Activated B cell treated with CpG ODN at 0.5 μM for 24 hours (primary cell): ENCODE measurements around the gene ITPKC. TPM values are rescaled to one million over a fixed set of nuclear protein-coding genes. Genes with fewer than 3 reads are reported as not detected.
"Not testable (repeated sequence)": the region's sequence is repeated elsewhere in the genome, so short reads cannot be mapped to it uniquely, and the experiment has no call there.

Source experiments
- ATAC-seq: fragments of 200-7000 bp; cut with Tn5 transposase; one replicate; pipeline ENCODE4 v1.10.0; 2021; ENCODE audit warnings: low read depth, mild to moderate bottlenecking, moderate library complexity
- CTCF ChIA-PET: fragments of 350-600 bp; sonication (Branson Sonifier 250); formaldehyde crosslinking; loops from one replicate; lab custom pipeline; 2021; ENCODE audit warnings: antibody characterized with exemption; lab: Charles Lee
- POLR2A ChIA-PET: fragments of 350-600 bp; sonication (Branson Sonifier 250); formaldehyde crosslinking; loops from one replicate; lab custom pipeline; 2021; ENCODE audit warnings: antibody characterized with exemption; lab: Charles Lee
- DNase-seq: peaks from one replicate; pipeline ENCODE4 v3.0.0; 2022
- H3K27ac Mint-ChIP-seq: one replicate; pipeline ENCODE4 v1.8.0; 2020; ENCODE audit warnings: mixed read lengths
- H3K27me3 Mint-ChIP-seq: one replicate; pipeline ENCODE4 v1.8.0; 2021; ENCODE audit warnings: mixed read lengths
- H3K36me3 Mint-ChIP-seq: one replicate; pipeline ENCODE4 v1.8.0; 2021; ENCODE audit warnings: low read depth, mixed read lengths
- H3K4me1 Mint-ChIP-seq: one replicate; pipeline ENCODE4 v1.8.0; 2021; ENCODE audit warnings: mixed read lengths
- H3K4me3 Mint-ChIP-seq: one replicate; pipeline ENCODE4 v1.8.0; 2020; ENCODE audit warnings: mild to moderate bottlenecking, mixed read lengths
- H3K9me3 Mint-ChIP-seq: one replicate; pipeline ENCODE4 v1.8.0; 2020; ENCODE audit warnings: mixed read lengths
- intact Hi-C: fragments of 100-400 bp; cut with micrococcal nuclease; formaldehyde crosslinking; loops from one replicate; pipeline ENCODE4 v1.15.1; 2024
- total RNA-seq: library from RNA; stranded (reverse); gene quantifications from 2 replicates; pipeline ENCODE4 v1.2.3, GENCODE V29; 2022
- TF ChIP-seq, protein P1 (sequence below): fragments of 200-600 bp; IDR thresholded peaks from one replicate; pipeline ENCODE4 v1.8.0; 2022; ENCODE audit warnings: antibody characterized with exemption, mild to moderate bottlenecking

Gene ITPKC
- total RNA-seq, 1 donor from 2014 or later: 13.3 TPM

DNA sequence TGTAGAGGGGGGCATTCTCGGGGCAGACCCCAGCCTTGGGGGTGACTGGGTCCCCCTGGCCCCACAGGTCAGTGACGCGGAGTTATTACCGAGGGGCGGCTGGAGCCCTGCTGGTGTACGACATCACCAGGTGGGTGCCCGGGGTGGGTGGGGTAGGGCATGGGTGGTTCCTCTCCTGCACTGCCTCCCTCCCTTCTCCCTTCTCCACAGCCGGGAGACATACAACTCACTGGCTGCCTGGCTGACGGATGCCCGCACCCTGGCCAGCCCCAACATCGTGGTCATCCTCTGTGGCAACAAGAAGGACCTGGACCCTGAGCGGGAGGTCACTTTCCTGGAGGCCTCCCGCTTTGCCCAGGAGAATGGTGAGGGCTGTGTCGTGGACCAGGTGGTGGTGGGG lies 66.8 kb downstream of the ITPKC start:
- peaks cover 31% of the 10 kb centered on the region for H3K4me1 Mint-ChIP-seq
- H3K27ac Mint-ChIP-seq: no peak overlapping the region
- H3K9me3 Mint-ChIP-seq: no peaks in the 10 kb centered on the region
- ChIA-PET CTCF (no interaction called here), POLR2A (interaction anchor here (0.6 kb wide), 1 partner anchor 23 kb away, joined by 4 read pairs; no protein-coding TSS in a partner anchor)
- peaks cover 73% of the 10 kb centered on the region for H3K36me3 Mint-ChIP-seq
- intact Hi-C loops: no loop called here
- no peak for DNase-seq
- H3K4me3 Mint-ChIP-seq: no peak overlapping the region
- H3K27me3 Mint-ChIP-seq: no peaks in the 10 kb centered on the region
- no peak for ATAC-seq
- TF ChIP-seq, protein P1, sequence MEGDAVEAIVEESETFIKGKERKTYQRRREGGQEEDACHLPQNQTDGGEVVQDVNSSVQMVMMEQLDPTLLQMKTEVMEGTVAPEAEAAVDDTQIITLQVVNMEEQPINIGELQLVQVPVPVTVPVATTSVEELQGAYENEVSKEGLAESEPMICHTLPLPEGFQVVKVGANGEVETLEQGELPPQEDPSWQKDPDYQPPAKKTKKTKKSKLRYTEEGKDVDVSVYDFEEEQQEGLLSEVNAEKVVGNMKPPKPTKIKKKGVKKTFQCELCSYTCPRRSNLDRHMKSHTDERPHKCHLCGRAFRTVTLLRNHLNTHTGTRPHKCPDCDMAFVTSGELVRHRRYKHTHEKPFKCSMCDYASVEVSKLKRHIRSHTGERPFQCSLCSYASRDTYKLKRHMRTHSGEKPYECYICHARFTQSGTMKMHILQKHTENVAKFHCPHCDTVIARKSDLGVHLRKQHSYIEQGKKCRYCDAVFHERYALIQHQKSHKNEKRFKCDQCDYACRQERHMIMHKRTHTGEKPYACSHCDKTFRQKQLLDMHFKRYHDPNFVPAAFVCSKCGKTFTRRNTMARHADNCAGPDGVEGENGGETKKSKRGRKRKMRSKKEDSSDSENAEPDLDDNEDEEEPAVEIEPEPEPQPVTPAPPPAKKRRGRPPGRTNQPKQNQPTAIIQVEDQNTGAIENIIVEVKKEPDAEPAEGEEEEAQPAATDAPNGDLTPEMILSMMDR: no peak

DNA sequence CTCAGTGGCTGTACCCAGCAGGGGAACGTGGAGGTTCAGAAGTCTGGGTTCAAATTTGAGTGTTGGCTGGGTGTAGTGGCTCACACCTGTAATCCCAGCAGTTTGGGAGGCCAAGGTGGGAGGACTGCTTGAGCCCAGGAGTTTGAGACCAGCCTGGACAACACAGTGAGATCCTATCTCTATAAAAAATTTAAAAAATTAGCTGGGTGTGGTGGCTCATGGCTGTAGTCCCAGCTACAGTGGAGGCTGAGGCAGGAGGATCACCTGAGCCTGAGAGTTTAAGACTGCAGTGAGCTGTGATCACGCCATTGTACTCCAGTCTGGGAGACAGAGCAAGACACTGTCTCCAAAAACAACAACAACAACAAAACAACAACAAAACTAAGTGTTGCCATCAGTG lies 67.2 kb downstream of the ITPKC start:
- H3K4me3 Mint-ChIP-seq, H3K27me3 Mint-ChIP-seq, POLR2A ChIA-PET, H3K9me3 Mint-ChIP-seq, DNase-seq, CTCF ChIA-PET, ATAC-seq, intact Hi-C loops, H3K27ac Mint-ChIP-seq: not testable (repeated sequence)
- Mint-ChIP-seq H3K36me3 (peaks cover 75% of the 10 kb centered on the region), H3K4me1 (peaks cover 26% of the 10 kb centered on the region)

DNA sequence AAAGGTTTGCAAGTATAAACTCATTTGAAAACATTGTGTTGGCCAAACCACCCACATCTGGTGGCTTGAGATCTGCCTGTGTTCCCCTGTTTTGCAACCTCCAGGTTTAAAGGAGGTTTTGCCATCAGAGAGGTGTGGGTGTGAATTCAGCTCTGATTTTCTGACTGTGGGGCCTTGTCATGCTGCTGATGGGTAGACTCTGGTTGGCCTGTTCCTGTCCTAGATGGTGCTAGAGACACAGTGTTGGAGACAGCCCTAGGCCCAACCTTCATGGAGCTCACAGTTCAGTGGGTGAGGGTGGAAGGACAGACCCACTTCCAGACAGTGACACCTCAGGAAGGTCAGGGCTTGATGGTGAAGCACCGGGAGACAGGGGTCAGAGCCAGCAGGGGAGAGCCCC lies 68.6 kb downstream of the ITPKC start:
- DNase-seq (no peak), ATAC-seq (no peak)
- TF ChIP-seq, protein P1: no peak
- intact Hi-C loops: no loop called here
- H3K36me3 Mint-ChIP-seq: peaks cover 77% of the 10 kb centered on the region
- H3K27me3 Mint-ChIP-seq: no peaks in the 10 kb centered on the region
- ChIA-PET POLR2A (interaction anchor here (2.6 kb wide), 1 partner anchor 13 kb away, joined by 10 read pairs; the partner anchor contains the start of gene EGLN2), CTCF (no interaction called here)
- H3K27ac Mint-ChIP-seq: no peak overlapping the region
- H3K4me3 Mint-ChIP-seq: no peak overlapping the region
- no peaks in the 10 kb centered on the region for H3K9me3 Mint-ChIP-seq
- peaks cover 14% of the 10 kb centered on the region for H3K4me1 Mint-ChIP-seq

DNA sequence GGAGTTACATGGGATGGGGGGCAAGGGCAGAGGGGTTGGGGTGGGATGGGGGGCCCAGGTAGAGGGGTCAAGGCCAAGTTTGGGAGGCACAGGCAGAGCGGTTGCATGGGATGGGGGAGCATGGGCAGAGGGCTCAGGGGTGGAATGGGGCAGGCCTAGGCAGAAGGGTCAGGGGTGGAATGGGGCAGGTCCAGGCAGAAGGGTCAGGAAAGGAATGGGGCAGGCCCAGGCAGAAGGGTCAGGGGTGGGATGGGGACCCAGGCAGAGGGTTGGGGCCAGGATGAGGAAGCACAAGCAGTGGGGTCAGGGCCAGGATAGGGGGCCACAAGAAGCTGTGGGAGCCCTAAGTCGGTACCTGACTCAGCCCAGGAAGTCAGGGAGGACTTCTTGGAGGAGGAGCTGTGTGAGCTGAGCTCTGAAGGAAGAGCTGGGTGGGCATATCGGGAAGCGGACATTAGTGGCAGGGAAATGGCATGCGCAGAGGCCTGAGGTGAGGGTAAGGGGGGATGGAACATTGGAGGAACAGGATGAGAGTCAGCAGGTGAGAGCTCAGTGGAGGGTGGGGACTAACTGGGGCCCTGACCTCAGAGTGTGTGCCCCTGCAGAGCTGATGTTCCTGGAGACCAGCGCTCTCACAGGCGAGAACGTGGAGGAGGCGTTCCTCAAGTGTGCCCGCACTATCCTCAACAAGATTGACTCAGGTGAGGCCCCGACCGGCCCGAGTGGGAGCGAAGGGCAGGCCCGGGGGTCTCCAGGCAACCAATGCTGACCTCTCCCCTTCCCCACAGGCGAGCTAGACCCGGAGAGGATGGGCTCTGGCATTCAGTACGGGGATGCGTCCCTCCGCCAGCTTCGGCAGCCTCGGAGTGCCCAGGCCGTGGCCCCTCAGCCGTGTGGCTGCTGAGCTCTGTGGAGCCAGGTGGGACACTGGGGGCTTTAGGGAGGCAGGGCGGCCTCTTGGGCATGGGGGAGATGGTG lies 69.4 kb downstream of the ITPKC start:
- ATAC-seq (no peak), DNase-seq (no peak)
- H3K4me3 Mint-ChIP-seq: no peak overlapping the region
- ChIA-PET CTCF (interaction anchor here (0.6 kb wide), 1 partner anchor 20 kb away, joined by 3 read pairs; no protein-coding TSS in a partner anchor), POLR2A (interaction anchor here (0.6 to 4.3 kb wide), 8 partner anchors 8 to 36 kb away, joined by 3 to 29 read pairs (median 3); partner anchors contain the start of genes ACTMAP, EGLN2 and RAB4B)
- peak overlapping the region; percentile 41 for H3K27ac Mint-ChIP-seq
- H3K36me3 Mint-ChIP-seq: peaks cover 76% of the 10 kb centered on the region
- H3K4me1 Mint-ChIP-seq: peaks cover 12% of the 10 kb centered on the region
- intact Hi-C loops: no loop called here
- TF ChIP-seq, protein P1: no peak
- no peaks in the 10 kb centered on the region for H3K9me3 Mint-ChIP-seq
- H3K27me3 Mint-ChIP-seq: no peaks in the 10 kb centered on the region

Other genes with a start within 250 kb of the ITPKC start
- gene SHKBP1, start 140.2 kb upstream of the ITPKC start, total RNA-seq: 184 and 213 TPM in 2 replicates
- gene LTBP4, start 115.7 kb upstream of the ITPKC start, total RNA-seq: 57.2 and 75.1 TPM in 2 replicates
- gene NUMBL, start 26.5 kb upstream of the ITPKC start, total RNA-seq: 4.4 and 11.8 TPM in 2 replicates
- 34.4 and 38.5 TPM in 2 replicates for gene COQ8B, start 226 bp upstream of the ITPKC start, total RNA-seq
- 8.5 and 12.7 TPM in 2 replicates for gene ACTMAP, start 33.4 kb downstream of the ITPKC start, total RNA-seq
- 138 TPM in 2 replicates for gene SNRPA, start 34.1 kb downstream of the ITPKC start, total RNA-seq
- gene MIA, start 58.4 kb downstream of the ITPKC start, total RNA-seq: 1.1 and 1.4 TPM in 2 replicates
- gene RAB4B, start 61.1 kb downstream of the ITPKC start, total RNA-seq: 90.6 and 98.1 TPM in 2 replicates
- 136 and 147 TPM in 2 replicates for gene EGLN2, start 82.1 kb downstream of the ITPKC start, total RNA-seq
- gene CYP2A6, start 133.3 kb downstream of the ITPKC start, total RNA-seq: not detected in 2 replicates
- gene CYP2A7, start 165.1 kb downstream of the ITPKC start, total RNA-seq: not detected in 2 replicates